A549 (cell line): ENCODE measurements around the gene FAM3B. TPM values are rescaled to one million over a fixed set of nuclear protein-coding genes. Genes with fewer than 3 reads are reported as not detected.

ENCODE experiments used
- ATAC-seq, 2 experiments: fragments of 200-7000 bp in 1 of 2; fragments of >200 bp in 1 of 2; cut with Nextera tagmentation in 1 of 2; cut with Tn5 transposase in 1 of 2; 3 replicates each; pipeline versions ENCODE4 v1.8.0 to v1.9.1; 2018 to 2020; ENCODE audit warnings: mild to moderate bottlenecking in 1 of 2, moderate library complexity in 1 of 2
- CTCF ChIA-PET: fragments of 300-600 bp; sonication (Branson Sonifier 250); formaldehyde crosslinking; extraction: SDS; loops from one replicate; lab custom pipeline; 2021; ENCODE audit warnings: antibody characterized with exemption, inconsistent platforms; lab: Yijun Ruan, JAX
- POLR2A ChIA-PET: fragments of 350-600 bp; formaldehyde crosslinking; extraction: SDS; loops from one replicate; lab custom pipeline; 2021; ENCODE audit warnings: antibody characterized with exemption, inconsistent platforms; lab: Yijun Ruan, JAX
- DNase-seq, 2 experiments: peaks; one replicate each; pipeline versions ENCODE4 v3.0.0 to v3.0.0-alpha.2; 2011 to 2016; ENCODE audit warnings: low read depth in 1 of 2, low spot score in 1 of 2
- FAIRE-seq: peaks from 2 replicates; lab custom pipeline; 2011; peaks lifted over from hg19 to GRCh38; lab: Jason Lieb, UNC
- H3K27ac ChIP-seq, 2 experiments: fragments of >200 bp; sonication (Bioruptor Twin); formaldehyde crosslinking; 3 replicates each; pipeline ENCODE4 v1.5.1; 2016 to 2017
- H3K4me1 ChIP-seq: fragments of >200 bp; sonication (Bioruptor Twin); formaldehyde crosslinking; 3 replicates; pipeline ENCODE4 v1.6.1; 2016
- H3K4me2 ChIP-seq: fragments of >200 bp; sonication (Bioruptor Twin); formaldehyde crosslinking; 3 replicates; pipeline ENCODE4 v1.6.1; 2016
- H3K4me3 ChIP-seq: fragments of >200 bp; sonication (Bioruptor Twin); formaldehyde crosslinking; 3 replicates; pipeline ENCODE4 v1.5.1; 2016
- H3K9me3 ChIP-seq: fragments of >200 bp; sonication (Bioruptor Twin); formaldehyde crosslinking; 3 replicates; pipeline ENCODE4 v1.6.1; 2016
- CBX8 ChIP-seq: fragments of 200-600 bp; sonication (generic); IDR thresholded peaks from 2 replicates; pipeline ENCODE4 v1.6.1; 2016
- E2F6 ChIP-seq: IDR thresholded peaks from 2 replicates; pipeline ENCODE4 v1.6.1; 2012; ENCODE audit warnings: low read depth, borderline replicate concordance
- ESRRA ChIP-seq: fragments of 150-350 bp; IDR thresholded peaks from 2 replicates; pipeline ENCODE4 v1.6.1; 2014; ENCODE audit warnings: mild to moderate bottlenecking, low read length, borderline replicate concordance
- FOSB ChIP-seq: fragments of 250-450 bp; sonication (Bioruptor Pico); IDR thresholded peaks from 2 replicates; pipeline ENCODE4 v1.5.0; 2020; ENCODE audit warnings: mild to moderate bottlenecking, moderate library complexity
- FOSL2 ChIP-seq, 2 experiments: fragments of 450-650 bp in 1 of 2; fragments of >200 bp in 1 of 2; sonication (Bioruptor Twin) in 1 of 2; formaldehyde crosslinking; IDR thresholded peaks; 2 replicates each; pipeline versions ENCODE4 v1.5.0 to v1.6.1; 2016 to 2020; ENCODE audit warnings: mild to moderate bottlenecking in 1 of 2, moderate library complexity in 1 of 2
- FOXS1 ChIP-seq: fragments of 250-450 bp; sonication (Bioruptor Pico); IDR thresholded peaks from 2 replicates; pipeline ENCODE4 v1.5.0; 2020; ENCODE audit warnings: mild to moderate bottlenecking, moderate library complexity
- GATA3 ChIP-seq: IDR thresholded peaks from 2 replicates; pipeline ENCODE4 v1.6.1; 2012; ENCODE audit warnings: borderline replicate concordance
- HES2 ChIP-seq: fragments of >200 bp; sonication (Bioruptor Twin); formaldehyde crosslinking; IDR thresholded peaks from 2 replicates; pipeline ENCODE4 v1.6.1; 2016
- HEYL ChIP-seq: fragments of 250-450 bp; sonication (Bioruptor Pico); IDR thresholded peaks from 2 replicates; pipeline ENCODE4 v1.8.0; 2021; ENCODE audit warnings: mild to moderate bottlenecking, moderate library complexity
- HOXA7 ChIP-seq: fragments of 250-450 bp; sonication (Bioruptor Pico); IDR thresholded peaks from 2 replicates; pipeline ENCODE4 v1.5.0; 2020; ENCODE audit warnings: mild to moderate bottlenecking, moderate library complexity
- JUN ChIP-seq, 2 experiments: fragments of >200 bp; sonication (Bioruptor Twin); formaldehyde crosslinking; IDR thresholded peaks; 2 replicates in 1 of 2; 3 replicates in 1 of 2; pipeline ENCODE4 v1.6.1; 2016 to 2017
- JUNB ChIP-seq: fragments of >200 bp; sonication (Bioruptor Twin); formaldehyde crosslinking; IDR thresholded peaks from 2 replicates; pipeline ENCODE4 v1.6.1; 2016
- KDM5A ChIP-seq: fragments of 200-600 bp; sonication (generic); IDR thresholded peaks from 2 replicates; pipeline ENCODE4 v1.6.1; 2016; ENCODE audit warnings: antibody characterized with exemption, mild to moderate bottlenecking
- MYC ChIP-seq: IDR thresholded peaks from 2 replicates; pipeline ENCODE4 v1.6.1; 2012; ENCODE audit warnings: mild to moderate bottlenecking, inconsistent platforms, low read length, improper control_type of control experiment, borderline replicate concordance
- NFE2L2 ChIP-seq: fragments of 150-350 bp; conservative IDR thresholded peaks from 2 replicates; pipeline ENCODE4 v1.6.1; 2014; ENCODE audit warnings: low read length
- NR3C1 ChIP-seq: fragments of >200 bp; sonication (Bioruptor Twin); formaldehyde crosslinking; IDR thresholded peaks from 3 replicates; pipeline ENCODE4 v1.6.1; 2017
- PBX3 ChIP-seq: IDR thresholded peaks from 2 replicates; pipeline ENCODE4 v1.6.1; 2012
- PHF8 ChIP-seq: fragments of 200-600 bp; sonication (generic); IDR thresholded peaks from 2 replicates; pipeline ENCODE4 v1.6.1; 2016; ENCODE audit warnings: low read depth, mild to moderate bottlenecking, antibody characterized with exemption, moderate library complexity, borderline replicate concordance
- POLR2A ChIP-seq: IDR thresholded peaks from 2 replicates; pipeline ENCODE4 v1.6.1; 2012; ENCODE audit warnings: mild to moderate bottlenecking, low read length
- REST ChIP-seq: fragments of 200-600 bp; sonication (generic); IDR thresholded peaks from 2 replicates; pipeline ENCODE4 v1.6.1; 2016; ENCODE audit warnings: antibody characterized with exemption, mild to moderate bottlenecking, moderate library complexity
- RNF2 ChIP-seq: fragments of 200-600 bp; sonication (generic); IDR thresholded peaks from 2 replicates; pipeline ENCODE4 v1.6.1; 2016; ENCODE audit warnings: low read depth, mild to moderate bottlenecking, antibody characterized with exemption, moderate library complexity, borderline replicate concordance
- SMC3 ChIP-seq: fragments of >200 bp; sonication (Bioruptor Twin); formaldehyde crosslinking; IDR thresholded peaks from 3 replicates; pipeline ENCODE4 v1.6.1; 2018; ENCODE audit warnings: inconsistent platforms
- SREBF2 ChIP-seq: fragments of 450-650 bp; IDR thresholded peaks from 2 replicates; pipeline ENCODE4 v1.6.1; 2014; ENCODE audit warnings: mild to moderate bottlenecking, moderate library complexity
- TFCP2L1 ChIP-seq: fragments of 250-450 bp; sonication (Bioruptor Pico); IDR thresholded peaks from 2 replicates; pipeline ENCODE4 v1.5.0; 2021; ENCODE audit warnings: mild to moderate bottlenecking
- ZFP36 ChIP-seq: fragments of 450-650 bp; IDR thresholded peaks from 2 replicates; pipeline ENCODE4 v1.6.1; 2014; ENCODE audit warnings: borderline replicate concordance; ENCODE audit not compliant: partially characterized antibody
- ZNF302 ChIP-seq: fragments of 250-450 bp; sonication (Bioruptor Pico); IDR thresholded peaks from 2 replicates; pipeline ENCODE4 v1.9.0; 2021; ENCODE audit warnings: inconsistent platforms, mild to moderate bottlenecking, moderate library complexity
- ZSCAN20 ChIP-seq: fragments of 250-450 bp; sonication (Bioruptor Pico); IDR thresholded peaks from 2 replicates; pipeline ENCODE4 v1.8.0; 2022; ENCODE audit warnings: mild to moderate bottlenecking, moderate library complexity
- WGBS: methylation state at CpG from one replicate; pipeline ENCODE4 v1.1.6; 2017; ENCODE audit errors: missing lambda C conversion rate; 5-methylcytosine and 5-hydroxymethylcytosine counted together
- polyA plus RNA-seq, 4 experiments: library from polyadenylated mRNA; depleted of rRNA in 3 of 4; stranded (reverse); fragments of >200 nt; fragmentation: RNase III in 1 of 4; extraction: RNeasy Plus Mini Kit Qiagen cat#74134 plus additional on column Dnase treatment in 1 of 4; gene quantifications; 2 replicates in 3 of 4; 3 replicates in 1 of 4; pipeline ENCODE4 v1.2.3, GENCODE V29; 2011 to 2017
- TF ChIP-seq, protein P1 (sequence below): fragments of 150-350 bp; IDR thresholded peaks from 2 replicates; pipeline ENCODE4 v1.6.1; 2014; ENCODE audit warnings: low read depth, mild to moderate bottlenecking, low read length

The FAM3B gene
- polyA plus RNA-seq, 2 of the 4 experiments (the other 2 are of a cell fraction), result not detected

- POLR2A ChIA-PET, result no interaction called here
- no peak for DNase-seq
- Histone ChIP-seq H3K27ac (no peak overlapping the region), H3K4me1 (no peaks in the 10 kb centered on the region), H3K4me3 (no peak overlapping the region), H3K9me3 (no peaks in the 10 kb centered on the region), H3K4me2 (no peak overlapping the region)
- CTCF ChIA-PET, result no interaction called here
- 0% methylated on average over 1 of the region's 4 CpGs for WGBS
- TF ChIP-seq GATA3 (no peak), HOXA7 (CRISPR knock-in tag) (no peak), POLR2A (no peak), NR3C1 (no peak), KDM5A (no peak), E2F6 (no peak), SMC3 (no peak), REST (no peak), TFCP2L1 (CRISPR knock-in tag) (no peak), ZSCAN20 (CRISPR knock-in tag) (no peak), HES2 (no peak), JUNB (no peak), ZFP36 (no peak), CBX8 (no peak)
- ATAC-seq, result no peak
- no peak for FAIRE-seq
Observed at GRCh38 chr21:41295721-41296254, 20.8 kb upstream of the FAM3B start.

DNA sequence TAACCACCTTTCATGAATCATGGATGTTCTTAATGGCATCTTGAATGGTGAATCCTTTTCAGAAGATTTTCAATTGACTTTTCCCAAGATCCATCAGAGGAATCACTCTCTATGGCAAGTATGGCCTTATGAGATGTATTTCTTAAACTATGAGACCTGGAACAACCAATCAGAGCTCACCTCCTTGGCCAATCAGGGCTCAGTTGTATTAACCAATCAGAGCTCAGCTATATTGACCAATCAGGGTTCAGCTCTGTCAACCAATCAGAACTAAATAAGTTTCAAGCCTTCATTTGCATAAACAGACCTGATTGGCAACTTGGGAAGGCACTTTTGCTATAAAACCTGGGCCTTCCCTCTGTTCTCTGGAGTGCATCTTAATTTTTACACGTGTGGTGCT, 13.6 kb upstream of the FAM3B start:
- H3K27ac ChIP-seq, result no peak overlapping the region
- FAIRE-seq (no peak), ATAC-seq (no peak)
- CTCF ChIA-PET, result no interaction called here
- no peak for TF ChIP-seq PBX3
- TF ChIP-seq FOXS1, result no peak
- TF ChIP-seq RNF2, result no peak
- TF ChIP-seq PHF8, result no peak
- no peak for TF ChIP-seq FOSB (CRISPR knock-in tag)
- TF ChIP-seq NFE2L2, result no peak
- TF ChIP-seq ZFP36, result no peak
- TF ChIP-seq ESRRA, result no peak
- TF ChIP-seq MYC, result no peak
- TF ChIP-seq, protein P1, sequence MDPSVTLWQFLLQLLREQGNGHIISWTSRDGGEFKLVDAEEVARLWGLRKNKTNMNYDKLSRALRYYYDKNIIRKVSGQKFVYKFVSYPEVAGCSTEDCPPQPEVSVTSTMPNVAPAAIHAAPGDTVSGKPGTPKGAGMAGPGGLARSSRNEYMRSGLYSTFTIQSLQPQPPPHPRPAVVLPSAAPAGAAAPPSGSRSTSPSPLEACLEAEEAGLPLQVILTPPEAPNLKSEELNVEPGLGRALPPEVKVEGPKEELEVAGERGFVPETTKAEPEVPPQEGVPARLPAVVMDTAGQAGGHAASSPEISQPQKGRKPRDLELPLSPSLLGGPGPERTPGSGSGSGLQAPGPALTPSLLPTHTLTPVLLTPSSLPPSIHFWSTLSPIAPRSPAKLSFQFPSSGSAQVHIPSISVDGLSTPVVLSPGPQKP, result no peak
- TF ChIP-seq HEYL (CRISPR knock-in tag), result no peak
- no peak for TF ChIP-seq JUN (IDR thresholded peaks at IDR 0.05)
- no peak for TF ChIP-seq SREBF2
- no peak for TF ChIP-seq FOSL2 (IDR thresholded peaks at IDR 0.05)
- TF ChIP-seq FOSL2 (CRISPR knock-in tag; IDR thresholded peaks at IDR 0.05), result no peak
- no peak for TF ChIP-seq ZNF302 (CRISPR knock-in tag)
- TF ChIP-seq, all 56 proteins: peak for 0
- H3K4me3 ChIP-seq, result no peak overlapping the region
- no peaks in the 10 kb centered on the region for H3K4me1 ChIP-seq
- WGBS, result 0% methylated on average over 1 of the region's 1 CpG
- POLR2A ChIA-PET, result no interaction called here
- no peak overlapping the region for H3K4me2 ChIP-seq
- no peak for DNase-seq
- H3K9me3 ChIP-seq, result 0 out of 3 replicates have a peak, but pooled peaks cover 2% of the 10 kb centered on the region
